Measurements from ENCODE around the gene FAM151B. TPM values are rescaled to one million over a fixed set of nuclear protein-coding genes. Genes with fewer than 3 reads are reported as not detected.
A peak's percentile ranks its signal among the peaks of the same experiment; 100 is the strongest.
"Not testable (repeated sequence)": the region's sequence is repeated elsewhere in the genome, so short reads cannot be mapped to it uniquely, and the experiment has no call there.

Gene FAM151B
- total RNA-seq, 1 donor from 2014 or later = 3.7 TPM

DNA sequence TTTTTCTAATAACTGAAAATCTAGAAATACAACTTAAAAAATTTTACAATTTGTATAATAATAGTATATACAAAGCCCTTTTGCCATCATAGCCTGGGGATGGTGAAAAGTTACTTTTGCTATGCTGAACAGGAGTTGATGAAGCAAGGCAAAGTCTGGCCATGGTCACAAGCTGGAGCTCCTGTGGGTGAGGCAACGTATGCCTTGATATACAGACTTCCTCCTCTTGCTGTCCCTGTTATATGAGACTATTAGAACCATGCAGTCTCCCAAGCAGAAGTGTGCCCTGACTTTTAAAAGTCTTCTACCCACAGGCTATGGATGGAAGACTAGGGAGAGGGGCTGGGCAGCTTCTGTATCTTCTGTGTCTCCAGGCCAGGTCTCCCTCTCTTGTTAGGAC is 15.7 kb downstream of the FAM151B start:
- DNase-seq (ENCODE audit: low read depth, low spot score) = no peak

DNA sequence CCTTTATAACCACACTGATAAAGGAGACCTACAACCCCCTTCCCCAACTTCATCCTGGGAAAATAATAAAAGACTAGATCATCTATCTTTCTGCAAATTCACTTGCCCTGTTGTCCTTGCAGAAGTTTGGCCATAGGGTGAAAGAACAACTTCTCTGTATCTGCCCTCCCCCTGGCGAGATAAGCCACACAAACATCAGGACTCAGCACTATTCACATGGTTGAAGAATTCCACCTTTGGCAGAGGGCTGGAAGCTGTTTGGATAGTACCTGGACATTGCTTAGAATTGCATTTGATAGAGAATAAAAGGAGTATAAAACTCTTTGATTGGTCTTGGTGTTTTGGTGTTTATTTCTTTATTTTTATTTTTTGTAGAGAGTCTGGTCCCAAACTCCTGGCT is 16.9 kb downstream of the FAM151B start:
- no peak for DNase-seq (ENCODE audit: low read depth, low spot score)

DNA sequence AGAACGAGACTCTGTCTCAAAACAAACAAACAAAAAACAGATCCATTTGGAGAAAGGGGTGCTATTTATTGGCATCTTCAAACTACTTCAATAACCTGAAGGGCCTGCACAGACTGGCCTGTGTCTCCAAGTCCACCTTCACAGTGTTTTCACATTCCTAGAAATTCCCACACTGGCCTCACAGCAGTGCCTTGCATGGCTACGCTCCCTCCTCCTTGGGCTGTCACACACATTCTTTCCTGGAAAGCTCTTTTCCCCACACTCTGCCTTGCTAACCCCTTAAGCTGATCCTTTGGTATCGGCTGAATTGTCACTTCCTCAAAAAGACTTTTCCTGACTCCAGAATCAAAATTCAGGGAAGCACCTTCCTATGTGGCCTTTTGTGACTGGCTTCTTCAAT is 19.8 kb downstream of the FAM151B start:
- no peak for DNase-seq (ENCODE audit: low read depth, low spot score)

DNA sequence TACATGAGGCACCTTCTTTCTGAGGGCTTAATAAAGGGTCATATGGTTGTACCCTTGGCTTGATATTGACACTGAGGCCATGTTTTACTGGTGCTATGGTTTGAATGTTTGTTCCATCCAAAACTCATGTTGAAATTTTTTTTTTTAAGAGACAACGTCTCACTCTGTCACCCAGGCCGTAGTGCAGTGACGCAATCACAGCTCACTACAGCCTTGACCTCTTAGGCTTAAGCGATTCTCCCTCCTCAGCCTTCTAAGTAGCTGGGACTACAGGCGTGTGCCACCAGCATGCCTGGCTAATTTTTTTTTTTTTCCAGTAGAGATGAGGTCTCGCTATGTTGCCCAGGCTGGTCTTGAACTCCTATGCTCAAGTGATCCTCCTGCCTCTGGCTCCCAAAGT is 20.9 kb downstream of the FAM151B start:
- no peak for DNase-seq (ENCODE audit: low read depth, low spot score)

DNA sequence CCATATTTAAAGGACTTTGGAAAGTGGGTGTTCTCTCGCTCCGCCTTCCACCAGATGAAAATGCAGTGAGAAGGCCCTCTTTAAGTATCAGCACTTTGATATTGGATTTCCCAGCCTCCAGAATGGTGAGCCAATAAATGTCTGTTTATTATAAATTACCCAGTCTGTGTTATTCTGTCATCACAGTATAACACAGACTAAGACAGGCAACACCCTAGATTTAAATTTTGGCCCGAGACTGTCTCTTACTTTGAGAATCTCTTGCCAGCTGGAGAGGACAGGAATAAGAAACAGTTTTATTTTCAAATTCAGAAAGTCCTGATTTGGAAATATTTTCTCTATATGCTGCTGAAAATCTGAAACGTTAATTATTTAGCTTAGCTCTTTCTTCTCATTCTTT is 21.5 kb downstream of the FAM151B start:
- no peak for DNase-seq (ENCODE audit: low read depth, low spot score)

DNA sequence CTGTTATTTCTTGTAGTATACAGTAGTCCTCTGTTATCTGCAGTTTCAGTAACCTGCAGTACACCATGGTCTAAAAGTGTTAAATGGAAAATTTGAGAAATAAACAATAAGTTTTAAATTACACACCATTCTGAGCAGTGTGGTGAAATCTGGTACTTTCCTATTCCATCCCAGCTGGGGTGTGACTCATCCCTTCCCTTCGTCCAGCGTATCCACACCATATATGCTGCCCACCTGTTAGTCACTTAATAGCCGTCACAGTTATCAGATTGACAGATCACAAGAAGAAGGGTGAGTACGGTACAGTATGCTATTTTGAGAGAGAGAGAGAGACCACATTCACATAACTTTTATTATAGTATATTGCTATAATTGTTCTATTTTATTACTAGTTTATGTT is 28.9 kb downstream of the FAM151B start:
- peak; percentile 52 for DNase-seq (ENCODE audit: low read depth, low spot score)

DNA sequence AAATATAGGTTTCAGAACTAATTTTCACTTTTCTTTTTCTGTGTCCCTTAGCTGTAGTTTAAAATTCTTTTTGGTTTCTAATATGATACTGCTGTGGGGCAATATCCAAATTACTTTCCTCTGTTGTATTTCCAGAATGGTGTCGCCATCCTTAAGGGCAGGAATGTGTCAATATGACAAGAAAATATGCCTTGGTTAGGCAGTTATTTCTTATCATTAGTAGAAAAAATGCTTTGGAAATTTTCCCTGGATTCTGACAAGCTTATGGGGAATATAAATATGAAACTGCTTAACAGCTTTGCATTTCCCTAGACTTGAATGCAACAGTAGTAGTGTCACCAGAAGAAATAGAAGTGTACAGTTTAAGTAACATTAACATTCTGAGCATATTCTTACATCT is 52.8 kb downstream of the FAM151B start:
- no peak for DNase-seq (ENCODE audit: low read depth, low spot score)

DNA sequence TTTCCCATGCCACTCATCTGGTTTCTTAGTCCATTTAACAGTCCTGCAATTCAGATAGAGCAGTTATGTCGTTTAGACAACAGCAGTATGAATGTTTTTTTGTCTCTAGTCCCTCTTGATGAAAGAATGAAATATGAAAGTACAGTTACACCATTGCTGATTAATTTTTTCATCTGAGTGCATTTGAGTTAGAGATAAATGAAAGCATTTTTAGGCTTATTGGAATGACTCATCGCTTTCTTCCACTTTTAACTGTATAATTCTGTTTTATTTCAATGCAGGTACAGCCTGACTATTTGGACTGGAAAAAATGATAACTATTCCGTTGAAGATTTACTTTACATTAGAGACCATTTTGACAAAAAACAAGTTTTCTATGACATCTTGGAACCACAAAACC is 53.5 kb downstream of the FAM151B start:
- DNase-seq (ENCODE audit: low read depth, low spot score) = no peak

DNA sequence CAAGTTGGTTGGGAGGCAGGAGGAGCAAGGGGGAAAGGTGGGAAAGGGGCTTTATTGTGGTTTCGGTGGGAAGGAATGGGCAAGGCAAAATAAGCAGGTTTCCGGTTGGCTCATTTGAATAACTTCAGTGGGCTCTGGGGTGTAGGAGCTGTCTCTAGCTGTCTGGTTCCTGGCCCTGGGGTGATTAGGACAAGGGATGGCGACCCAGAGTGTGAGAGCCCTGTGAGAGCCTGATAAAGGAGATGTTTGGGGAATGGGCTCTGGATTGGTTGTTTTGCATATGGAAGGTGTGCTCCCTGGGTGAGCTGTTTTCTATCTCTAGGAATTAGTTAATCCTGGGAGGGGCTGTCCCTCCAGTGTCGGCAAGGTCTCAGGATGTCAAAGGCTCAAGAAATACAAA is 66.7 kb downstream of the FAM151B start:
- DNase-seq (ENCODE audit: low read depth, low spot score) = no peak

DNA sequence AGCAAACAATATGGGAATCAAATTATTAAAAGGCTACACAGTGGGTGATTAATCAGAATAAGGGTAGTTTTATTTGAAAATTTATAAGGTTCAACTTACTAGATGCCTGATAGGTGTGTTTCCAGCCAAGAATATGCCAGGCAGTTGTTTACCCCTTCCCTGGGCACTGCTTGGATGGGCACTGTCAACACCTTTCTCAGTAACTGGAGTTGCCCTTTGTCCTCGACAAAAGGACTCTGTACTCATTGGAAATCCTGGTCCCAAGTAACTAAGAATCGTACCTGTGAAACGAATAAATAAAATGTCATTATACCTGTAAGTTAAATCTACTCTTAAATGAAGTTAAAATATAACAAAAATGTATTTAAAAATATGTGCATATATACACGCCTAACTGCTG is 67.2 kb downstream of the FAM151B start:
- no peak for DNase-seq (ENCODE audit: low read depth, low spot score)

DNA sequence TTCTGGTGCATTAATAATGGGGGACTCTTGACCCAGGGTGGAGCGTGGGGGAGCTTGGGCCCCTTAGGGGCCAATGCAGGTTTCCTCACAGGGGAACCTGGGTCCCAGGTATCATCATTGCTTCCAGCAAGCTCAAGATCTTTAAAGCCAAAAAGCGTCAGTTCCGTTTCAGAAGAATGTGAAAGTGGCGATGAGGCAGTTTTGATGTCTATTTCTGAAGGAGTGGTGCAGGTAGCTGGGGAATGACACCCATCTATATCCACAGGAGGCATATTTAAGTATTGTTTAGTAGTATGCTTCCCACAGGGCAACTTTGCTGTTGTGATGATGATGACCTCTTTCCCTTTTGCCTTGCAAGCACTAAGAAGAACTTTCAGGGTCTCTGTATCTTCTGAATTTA is 71.3 kb downstream of the FAM151B start:
- no peak for DNase-seq (ENCODE audit: low read depth, low spot score)

DNA sequence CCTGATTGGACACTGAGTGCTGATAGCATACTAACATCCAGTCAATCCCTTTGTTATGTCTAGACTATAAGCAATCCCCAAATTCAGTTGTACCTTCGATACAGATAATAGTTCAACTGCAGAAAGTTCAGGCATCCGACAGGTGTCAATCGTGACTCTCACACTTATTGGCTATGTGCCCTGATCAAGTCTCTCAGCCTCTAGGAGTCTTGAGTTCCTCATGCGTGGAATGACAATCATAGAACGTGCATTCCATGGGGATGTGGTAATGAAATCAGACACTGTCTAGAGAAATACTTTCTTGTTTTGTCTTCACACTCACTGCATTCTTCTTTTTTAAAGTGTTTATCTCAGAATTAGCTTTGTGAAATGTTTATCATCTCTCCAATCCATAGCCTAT is 77.4 kb downstream of the FAM151B start:
- no peak for DNase-seq (ENCODE audit: low read depth, low spot score)

DNA sequence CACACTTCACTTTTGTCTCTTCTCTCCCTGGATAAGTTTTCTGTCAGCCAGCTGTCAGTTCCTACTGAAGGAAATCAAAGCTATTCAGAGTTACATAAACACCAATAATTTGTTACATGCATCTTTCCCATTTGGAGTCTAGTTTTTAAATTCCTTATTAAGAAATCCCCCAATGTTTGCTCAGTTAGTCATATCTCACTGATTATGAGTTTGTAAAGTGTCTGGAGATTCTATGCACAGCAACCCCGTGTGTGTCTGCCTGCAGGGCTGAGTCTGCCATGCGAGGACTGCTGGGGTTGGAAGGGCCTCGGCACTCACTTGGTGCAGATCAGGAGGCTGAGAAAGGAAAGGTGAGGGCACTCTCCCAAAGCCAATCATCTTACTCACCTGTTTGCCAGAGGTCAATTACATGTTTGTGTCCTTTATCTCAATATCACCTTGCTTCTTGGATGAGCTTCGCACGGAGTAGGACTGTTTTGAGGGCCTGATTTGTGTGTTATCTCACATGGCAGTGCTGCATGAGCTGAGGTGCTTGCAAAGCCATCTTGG is 78.9 kb downstream of the FAM151B start:
- no peak for DNase-seq (ENCODE audit: low read depth, low spot score)

DNA sequence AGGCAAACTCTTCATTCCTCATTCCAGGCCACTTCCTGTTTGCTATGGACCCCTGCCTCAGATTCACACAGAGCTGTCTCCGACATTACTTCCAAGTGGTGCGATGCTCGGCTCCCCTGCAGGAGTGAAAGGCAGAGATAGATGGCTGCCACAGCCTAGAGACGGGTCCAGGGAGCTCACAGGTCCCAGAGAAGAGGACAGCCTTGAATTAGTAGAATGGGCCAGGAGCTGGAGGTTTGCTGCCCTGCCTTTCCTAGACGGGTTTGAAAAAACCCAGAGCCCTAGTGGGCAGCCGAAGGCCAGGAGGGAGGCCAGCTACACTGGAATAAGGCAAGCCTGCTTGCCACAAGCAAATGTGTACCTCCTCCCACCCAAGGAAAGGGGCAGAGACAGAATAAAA is 80.4 kb downstream of the FAM151B start:
- DNase-seq (ENCODE audit: low read depth, low spot score) = no peak

DNA sequence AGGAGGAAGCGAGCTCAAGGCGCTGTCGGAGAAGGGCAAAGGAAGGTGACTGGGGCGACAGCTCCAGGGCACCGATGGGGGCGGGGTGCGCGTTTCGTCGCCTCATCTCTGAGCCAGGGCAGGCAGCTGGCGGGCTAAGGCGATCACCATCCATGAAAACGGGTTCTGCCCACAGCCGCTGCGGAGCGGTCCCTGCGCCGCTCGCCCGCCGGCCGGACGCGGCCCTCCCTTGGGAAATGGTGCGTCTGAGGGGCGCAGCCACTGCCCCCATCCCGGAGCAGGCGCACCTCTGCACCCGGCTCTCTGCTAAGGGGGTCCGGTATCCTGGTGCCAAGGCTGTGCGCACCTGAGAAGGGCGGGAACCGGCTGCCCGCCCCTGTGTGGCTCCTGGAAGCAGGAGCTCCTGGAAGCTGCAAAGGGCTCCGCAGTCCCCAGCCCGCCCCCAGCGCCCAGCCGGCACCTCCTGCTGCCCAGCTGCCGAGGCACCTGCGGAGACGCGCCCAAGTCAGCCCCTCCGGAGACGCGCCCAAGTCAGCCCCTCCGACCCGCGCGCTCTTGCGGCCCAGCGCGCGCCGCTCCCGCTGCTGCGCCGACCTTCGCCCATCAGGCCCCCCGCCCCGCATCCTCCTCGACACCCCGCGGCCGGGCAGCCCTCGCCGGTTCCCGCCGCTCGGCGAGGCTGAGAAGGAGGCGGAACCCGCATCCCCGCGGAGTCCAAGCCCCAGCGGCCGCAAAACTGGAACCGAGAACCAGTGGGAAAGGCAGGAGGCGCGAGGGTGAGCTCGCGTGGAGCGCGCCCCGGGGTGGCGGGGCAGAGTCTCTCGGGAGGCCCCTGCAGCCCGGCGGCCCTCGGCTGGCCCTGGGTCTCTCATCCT is 81.4 kb downstream of the FAM151B start:
- DNase-seq (ENCODE audit: low read depth, low spot score) = no peak

DNA sequence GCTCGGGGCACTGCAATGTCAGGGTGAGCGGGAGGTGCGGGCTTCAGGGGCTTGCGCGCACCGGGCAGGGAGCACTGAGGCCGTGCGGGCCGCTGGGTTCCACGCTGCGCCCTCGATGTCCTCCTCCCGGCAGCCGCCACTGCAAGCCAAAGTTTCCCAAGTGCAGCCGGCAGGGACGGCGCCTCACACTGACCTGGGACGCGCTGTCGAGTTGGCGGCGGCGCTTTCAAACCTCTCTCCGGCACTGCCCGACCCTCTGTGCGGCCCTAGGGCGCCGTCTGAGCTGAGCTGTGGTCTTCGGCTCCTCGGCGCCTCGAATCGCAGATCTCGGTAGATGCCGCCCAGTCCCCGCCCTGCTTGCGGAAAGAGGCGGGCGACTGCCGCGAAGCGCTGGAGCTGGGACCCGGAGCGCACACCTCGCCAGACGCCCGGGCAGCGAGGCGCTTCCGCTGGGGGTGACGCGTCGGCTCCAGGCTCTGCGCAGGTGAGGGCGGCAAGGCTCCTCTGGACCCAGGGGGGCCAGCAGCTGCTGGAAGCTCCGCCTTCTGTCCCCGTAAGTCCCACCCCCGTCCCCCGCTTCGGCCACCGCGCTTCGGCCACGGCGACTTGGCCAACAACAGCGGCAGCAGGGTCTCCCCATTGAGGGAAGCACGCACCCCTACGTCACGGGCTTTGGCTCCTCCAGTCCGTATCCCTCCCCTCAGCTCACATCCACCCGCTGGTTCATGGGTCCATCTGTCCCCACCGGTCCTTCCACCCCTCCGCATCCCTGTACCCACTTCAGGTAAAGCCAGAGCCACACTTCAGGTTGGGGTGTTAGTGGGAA is 82.3 kb downstream of the FAM151B start, which contains the start of gene ANKRD34B:
ANKRD34B (minus strand) TSS at position 320 of the 826 bp plus-strand sequence. CDS start 10,261 bp downstream, outside the sequence.
- DNase-seq (ENCODE audit: low read depth, low spot score) = no peak

DNA sequence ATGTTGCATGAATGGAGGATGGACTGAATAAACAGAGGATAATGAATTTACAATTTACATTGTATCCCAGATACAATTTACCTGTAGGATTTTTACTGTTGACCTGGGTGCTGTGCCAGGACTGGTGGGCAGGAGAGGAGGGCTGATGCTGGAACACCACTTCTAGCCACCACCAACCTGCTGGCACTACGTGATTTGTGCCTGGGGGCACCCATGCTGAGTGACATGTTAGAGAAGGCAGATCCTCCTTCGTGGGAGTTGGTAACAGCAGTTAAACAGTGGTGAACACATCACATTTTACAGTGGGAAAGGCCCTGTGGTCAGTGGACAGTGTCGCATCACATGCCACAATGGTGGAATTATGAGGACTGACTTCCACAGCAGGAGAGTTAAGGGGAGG is 85.2 kb downstream of the FAM151B start:
- no peak for DNase-seq (ENCODE audit: low read depth, low spot score)

DNA sequence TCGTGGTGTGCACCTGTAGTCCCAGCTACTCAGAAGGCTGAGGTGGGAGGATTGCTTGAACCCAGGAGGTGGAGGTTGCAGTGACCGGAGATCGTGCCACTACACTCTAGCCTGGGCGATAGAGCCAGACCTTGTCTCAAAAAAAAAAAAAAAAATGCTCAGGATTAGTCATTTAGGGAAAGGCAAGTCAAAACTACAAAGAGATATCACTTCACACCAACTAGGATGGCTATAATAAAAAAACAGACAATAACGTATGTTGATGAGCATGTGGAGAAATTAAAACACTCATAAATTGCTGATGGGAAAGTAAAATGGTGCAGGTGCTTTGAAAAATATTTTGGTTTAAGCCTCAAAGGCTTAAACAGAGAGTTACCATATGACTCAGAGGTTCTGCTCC is 88.5 kb downstream of the FAM151B start:
- no peak for DNase-seq (ENCODE audit: low read depth, low spot score)

DNA sequence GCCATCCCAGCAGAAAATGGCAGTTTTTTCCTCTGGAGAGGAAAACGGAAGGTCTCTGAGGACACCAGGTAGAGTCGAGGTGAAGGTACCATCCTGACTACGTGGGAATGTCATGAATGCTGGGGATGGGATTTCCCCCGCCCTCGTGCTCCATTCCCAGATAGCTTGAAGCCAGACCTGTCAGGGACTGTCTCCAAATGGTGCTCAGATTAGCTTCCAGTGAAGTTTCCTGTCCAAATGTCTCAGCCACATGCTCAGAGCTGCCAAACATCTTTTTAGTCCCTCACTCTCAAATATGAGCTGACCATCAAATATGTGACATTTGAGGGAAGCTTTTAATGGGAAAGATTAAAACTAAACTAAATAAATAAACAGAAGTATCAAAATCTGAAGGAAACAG is 89.8 kb downstream of the FAM151B start:
- DNase-seq (ENCODE audit: low read depth, low spot score) = no peak

DNA sequence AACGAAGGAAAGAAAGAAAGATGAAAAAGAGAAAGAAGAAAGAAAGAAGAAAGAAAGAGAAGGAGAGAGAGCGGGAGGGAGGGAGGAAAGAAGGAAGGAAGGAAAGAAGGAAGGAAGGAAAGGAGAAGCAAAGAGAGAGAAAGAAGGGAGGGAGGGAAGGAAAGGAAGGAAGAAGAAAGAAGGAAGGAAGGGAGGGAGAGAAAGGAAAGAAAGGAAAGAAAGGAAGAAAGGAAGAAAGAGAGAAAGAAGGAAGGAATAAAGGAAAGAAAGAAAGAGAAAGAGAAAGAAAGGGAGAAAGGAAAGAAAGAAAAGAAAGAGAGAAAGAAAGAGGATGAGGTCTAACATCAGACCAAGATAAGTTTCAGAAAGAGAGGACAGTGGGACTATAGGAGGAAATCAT is 91.2 kb downstream of the FAM151B start:
- no peak for DNase-seq (ENCODE audit: low read depth, low spot score)

DNA sequence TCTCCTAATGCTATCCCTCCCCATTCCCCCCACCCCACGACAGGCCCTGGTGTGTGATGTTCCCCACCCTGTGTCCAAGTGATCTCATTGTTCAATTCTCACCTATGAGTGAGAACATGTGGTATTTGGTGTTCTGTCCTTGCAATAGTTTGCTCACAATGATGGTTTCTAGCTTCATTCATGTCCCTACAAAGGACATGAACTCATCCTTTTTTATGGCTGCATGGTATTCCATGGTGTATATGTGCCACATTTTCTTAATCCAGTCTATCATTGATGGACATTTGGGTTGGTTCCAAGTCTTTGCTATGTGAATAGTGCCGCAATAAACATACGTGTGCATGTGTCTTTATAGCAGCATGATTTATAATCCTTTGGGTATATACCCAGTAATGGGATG is 92.4 kb downstream of the FAM151B start:
- not testable (repeated sequence) for DNase-seq (ENCODE audit: low read depth, low spot score)

DNA sequence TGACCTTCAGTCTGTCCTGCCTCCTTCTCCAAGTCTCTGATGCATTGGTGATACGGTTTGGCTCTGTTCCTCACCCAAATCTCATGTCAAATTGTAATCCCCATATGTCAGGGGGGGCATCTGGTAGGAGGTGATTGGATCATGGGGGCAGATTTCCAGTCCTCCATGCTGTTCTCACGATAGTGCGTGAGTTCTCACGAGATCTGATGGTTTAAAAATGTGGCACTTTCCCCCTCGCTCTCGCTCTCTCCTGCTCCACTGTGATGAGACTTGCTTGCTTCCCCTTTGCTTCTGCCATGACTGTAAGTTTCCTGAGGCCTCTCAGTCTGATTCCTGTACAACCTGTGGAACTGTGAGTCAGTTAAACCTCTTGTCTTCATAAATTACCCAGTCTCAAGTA is 96.9 kb downstream of the FAM151B start:
- DNase-seq (ENCODE audit: low read depth, low spot score) = no peak
